SK-N-MC (cell line): ENCODE measurements around the gene MAP2.

Experiments used
- EZH2 ChIP-seq: fragments of 200-600 bp; sonication (generic); IDR thresholded peaks from one replicate; pipeline ENCODE4 v1.6.1; 2017; ENCODE audit warnings: antibody characterized with exemption
- POLR2AphosphoS5 ChIP-seq: IDR thresholded peaks from 2 replicates; pipeline ENCODE4 v1.6.1; 2012; ENCODE audit warnings: mild to moderate bottlenecking, low read depth, low read length, borderline replicate concordance

- TF ChIP-seq EZH2 (no peak), POLR2AphosphoS5 (no peak)
Measured at GRCh38 chr2:209610631-209611030, 186.8 kb downstream of the MAP2 start.
